OCI-LY3 (cell line): ENCODE data around the gene P2RX2.

Experiments used
- H2AFZ ChIP-seq: fragments of 200-600, 300-600 bp; shearing (Covaris generic); 2 replicates; pipeline ENCODE4 v1.6.0; 2014; ENCODE audit warnings: antibody characterized with exemption, low read depth, low read length
- H3K27ac ChIP-seq: fragments of 200-600, 300-600 bp; sonication (generic); 2 replicates; pipeline ENCODE4 v1.5.1; 2014; ENCODE audit warnings: mild to moderate bottlenecking, low read length, moderate library complexity, mixed read lengths
- H3K27me3 ChIP-seq: fragments of 200-600, 300-600 bp; sonication (generic); 2 replicates; pipeline ENCODE4 v1.6.1; 2014; ENCODE audit warnings: low read depth, low read length, mixed read lengths
- H3K36me3 ChIP-seq: fragments of 200-600, 300-600 bp; sonication (generic); replicated peaks from 2 replicates; pipeline ENCODE3; 2014; ENCODE audit warnings: low read depth, low read length, mixed read lengths
- H3K4me1 ChIP-seq: fragments of 300-600, 200-600 bp; sonication (generic); 2 replicates; pipeline ENCODE4 v1.6.1; 2014; ENCODE audit warnings: low read length, mixed read lengths
- H3K4me2 ChIP-seq: fragments of 200-600, 300-600 bp; sonication (generic); 2 replicates; pipeline ENCODE4 v1.6.1; 2014; ENCODE audit warnings: low read length, mixed read lengths
- H3K4me3 ChIP-seq: fragments of 300-600, 200-600 bp; sonication (generic); 2 replicates; pipeline ENCODE4 v1.5.1; 2014; ENCODE audit warnings: antibody characterized with exemption, mild to moderate bottlenecking, low read length, moderate library complexity
- H3K79me2 ChIP-seq: fragments of 300-600, 200-600 bp; shearing (Covaris generic); 2 replicates; pipeline ENCODE4 v1.6.1; 2014; ENCODE audit warnings: mild to moderate bottlenecking, low read length, mixed read lengths
- H3K9ac ChIP-seq: fragments of 300-600, 200-600 bp; shearing (Covaris generic); 2 replicates; pipeline ENCODE4 v1.6.0; 2014; ENCODE audit warnings: mild to moderate bottlenecking, low read length, moderate library complexity
- H3K9me3 ChIP-seq: fragments of 200-600, 300-600 bp; shearing (Covaris generic); 2 replicates; pipeline ENCODE4 v1.6.1; 2014; ENCODE audit warnings: low read length, mixed read lengths; ENCODE audit not compliant: insufficient read depth
- H4K20me1 ChIP-seq: fragments of 200-600, 300-600 bp; sonication (generic); 2 replicates; pipeline ENCODE4 v1.6.1; 2016; ENCODE audit warnings: low read length, mixed read lengths; ENCODE audit not compliant: insufficient read depth
- CTCF ChIP-seq: fragments of 200-600, 300-600 bp; sonication (generic); IDR thresholded peaks from 2 replicates; pipeline ENCODE4 v1.5.1; 2014; ENCODE audit warnings: antibody characterized with exemption, low read length, low read depth
- EZH2phosphoT487 ChIP-seq: fragments of 200-600 bp; shearing (Covaris generic); IDR thresholded peaks from 2 replicates; pipeline ENCODE4 v1.6.1; 2018; ENCODE audit warnings: antibody characterized with exemption, mixed run types, low read depth

The P2RX2 gene

GRCh38 chr12:132657004-132657727 lies 38.6 kb downstream of the P2RX2 start:
- H3K79me2 ChIP-seq, result no peaks in the 10 kb centered on the region
- peaks cover 83% of the 10 kb centered on the region for H3K36me3 ChIP-seq
- TF ChIP-seq EZH2phosphoT487 (no peak), CTCF (no peak)
- H3K9ac ChIP-seq, result no peak overlapping the region
- H4K20me1 ChIP-seq, result no peaks in the 10 kb centered on the region
- H3K9me3 ChIP-seq, result no peaks in the 10 kb centered on the region
- H3K4me3 ChIP-seq, result no peak overlapping the region
- H3K4me1 ChIP-seq, result no peaks in the 10 kb centered on the region
- no peak overlapping the region for H2AFZ ChIP-seq
- H3K27ac ChIP-seq, result no peak overlapping the region
- H3K4me2 ChIP-seq, result no peak overlapping the region
- H3K27me3 ChIP-seq, result no peaks in the 10 kb centered on the region

DNA sequence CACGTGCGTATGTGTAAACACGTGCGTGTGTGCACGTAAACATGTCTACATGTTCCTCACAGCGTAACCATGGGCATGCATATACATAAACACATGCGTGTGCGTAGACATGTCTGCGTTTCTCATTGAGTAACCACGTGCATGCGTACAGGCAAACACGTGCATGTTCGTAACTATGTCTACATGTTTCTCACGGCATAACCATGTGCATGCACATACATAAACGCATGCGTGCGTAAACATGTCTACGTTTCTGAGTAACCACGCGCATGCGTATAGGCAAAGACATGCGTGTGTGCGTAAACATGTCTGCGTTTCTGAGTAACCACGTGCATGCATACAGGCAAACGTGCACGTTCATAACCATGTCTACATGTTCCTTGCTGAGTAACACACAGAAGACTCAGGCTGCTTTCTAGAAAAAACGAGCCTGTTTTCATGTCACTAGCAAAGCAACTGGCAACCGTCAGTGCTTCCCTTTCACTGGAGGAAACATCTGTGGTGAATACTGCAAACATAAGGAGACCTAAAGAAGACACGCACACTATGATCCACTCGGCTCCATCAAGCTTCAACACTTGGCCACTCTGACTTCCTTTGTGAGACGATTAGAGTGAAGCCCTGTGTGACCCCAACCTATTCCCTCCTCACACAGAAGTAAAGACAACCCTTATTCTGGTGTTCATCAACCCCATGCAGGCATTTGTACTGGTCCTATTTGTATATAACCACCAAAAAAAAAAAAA lies 39.7 kb downstream of the P2RX2 start:
- H3K4me2 ChIP-seq, result no peak overlapping the region
- no peaks in the 10 kb centered on the region for H3K4me1 ChIP-seq
- no peak overlapping the region for H3K9ac ChIP-seq
- no peaks in the 10 kb centered on the region for H3K79me2 ChIP-seq
- H3K36me3 ChIP-seq, result peaks cover 85% of the 10 kb centered on the region
- TF ChIP-seq CTCF (no peak), EZH2phosphoT487 (no peak)
- H3K27me3 ChIP-seq, result no peaks in the 10 kb centered on the region
- no peak overlapping the region for H3K4me3 ChIP-seq
- no peaks in the 10 kb centered on the region for H3K9me3 ChIP-seq
- H3K27ac ChIP-seq, result no peak overlapping the region
- no peak overlapping the region for H2AFZ ChIP-seq
- no peaks in the 10 kb centered on the region for H4K20me1 ChIP-seq

DNA sequence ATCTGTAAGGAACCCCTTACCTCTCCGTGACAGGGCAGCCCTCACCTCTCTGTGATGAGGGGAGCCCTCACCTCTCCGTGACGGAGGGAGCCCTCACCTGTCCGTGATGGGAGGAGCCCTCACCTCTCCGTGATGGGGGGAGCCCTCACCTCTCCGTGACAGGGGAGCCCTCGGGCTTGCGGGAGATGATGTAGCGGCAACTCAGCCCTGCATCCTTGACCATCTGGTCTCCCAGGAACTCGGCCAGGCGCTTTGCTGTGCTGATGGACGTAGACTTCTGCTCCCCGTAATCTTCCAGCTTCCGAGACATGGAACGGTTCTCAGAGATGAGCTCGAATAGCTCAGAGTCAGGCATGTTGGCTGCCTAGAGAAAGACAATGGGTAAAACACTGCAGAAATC lies 40.6 kb downstream of the P2RX2 start:
- Histone ChIP-seq H3K27me3 (no peaks in the 10 kb centered on the region), H3K4me2 (no peak overlapping the region), H3K9me3 (no peaks in the 10 kb centered on the region), H3K27ac (no peak overlapping the region), H3K36me3 (peaks cover 83% of the 10 kb centered on the region), H3K9ac (no peak overlapping the region), H4K20me1 (no peaks in the 10 kb centered on the region), H2AFZ (no peak overlapping the region), H3K79me2 (no peaks in the 10 kb centered on the region), H3K4me1 (no peaks in the 10 kb centered on the region), H3K4me3 (no peak overlapping the region)
- TF ChIP-seq EZH2phosphoT487 (no peak), CTCF (no peak)

DNA sequence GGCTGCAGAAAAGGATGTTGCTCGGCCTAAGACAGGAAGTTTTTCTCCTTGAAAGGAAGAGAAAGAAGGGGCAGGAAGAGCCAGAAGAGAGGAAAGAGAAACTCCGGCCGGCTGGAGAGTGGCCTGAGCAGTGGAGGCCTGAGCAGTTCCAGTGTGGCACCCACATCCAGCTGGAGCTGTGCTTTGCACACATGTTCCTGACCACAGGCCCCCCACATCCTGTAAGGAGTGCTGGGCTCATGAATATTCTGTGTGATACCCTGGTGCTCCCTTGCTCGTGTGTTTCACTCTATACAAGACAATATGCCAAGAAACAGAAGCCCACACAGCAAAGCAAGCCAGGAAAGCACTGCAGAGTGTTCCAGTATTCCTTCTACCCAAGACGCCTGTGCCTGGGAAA lies 41.5 kb downstream of the P2RX2 start:
- Histone ChIP-seq H3K27me3 (no peaks in the 10 kb centered on the region), H3K9me3 (no peaks in the 10 kb centered on the region), H3K27ac (no peak overlapping the region), H3K79me2 (no peaks in the 10 kb centered on the region), H3K36me3 (peaks cover 78% of the 10 kb centered on the region), H3K9ac (no peak overlapping the region), H4K20me1 (no peaks in the 10 kb centered on the region), H3K4me3 (no peak overlapping the region), H3K4me2 (no peak overlapping the region), H2AFZ (no peak overlapping the region), H3K4me1 (no peaks in the 10 kb centered on the region)
- TF ChIP-seq CTCF, result no peak
- TF ChIP-seq EZH2phosphoT487, result no peak
